OCI-LY3 (cell line): Measurements from ENCODE around the gene LARGE2.
A peak's percentile ranks its signal among the peaks of the same experiment; 100 is the strongest.

ENCODE experiments used
- H2AFZ ChIP-seq: fragments of 200-600, 300-600 bp; shearing (Covaris generic); 2 replicates; pipeline ENCODE4 v1.6.0; 2014; ENCODE audit warnings: antibody characterized with exemption, low read depth, low read length
- H3K27ac ChIP-seq: fragments of 200-600, 300-600 bp; sonication (generic); 2 replicates; pipeline ENCODE4 v1.5.1; 2014; ENCODE audit warnings: mild to moderate bottlenecking, low read length, moderate library complexity, mixed read lengths
- H3K27me3 ChIP-seq: fragments of 200-600, 300-600 bp; sonication (generic); 2 replicates; pipeline ENCODE4 v1.6.1; 2014; ENCODE audit warnings: low read depth, low read length, mixed read lengths
- H3K36me3 ChIP-seq: fragments of 200-600, 300-600 bp; sonication (generic); replicated peaks from 2 replicates; pipeline ENCODE3; 2014; ENCODE audit warnings: low read depth, low read length, mixed read lengths
- H3K4me1 ChIP-seq: fragments of 300-600, 200-600 bp; sonication (generic); 2 replicates; pipeline ENCODE4 v1.6.1; 2014; ENCODE audit warnings: low read length, mixed read lengths
- H3K4me2 ChIP-seq: fragments of 200-600, 300-600 bp; sonication (generic); 2 replicates; pipeline ENCODE4 v1.6.1; 2014; ENCODE audit warnings: low read length, mixed read lengths
- H3K4me3 ChIP-seq: fragments of 300-600, 200-600 bp; sonication (generic); 2 replicates; pipeline ENCODE4 v1.5.1; 2014; ENCODE audit warnings: antibody characterized with exemption, mild to moderate bottlenecking, low read length, moderate library complexity
- H3K79me2 ChIP-seq: fragments of 300-600, 200-600 bp; shearing (Covaris generic); 2 replicates; pipeline ENCODE4 v1.6.1; 2014; ENCODE audit warnings: mild to moderate bottlenecking, low read length, mixed read lengths
- H3K9ac ChIP-seq: fragments of 300-600, 200-600 bp; shearing (Covaris generic); 2 replicates; pipeline ENCODE4 v1.6.0; 2014; ENCODE audit warnings: mild to moderate bottlenecking, low read length, moderate library complexity
- H3K9me3 ChIP-seq: fragments of 200-600, 300-600 bp; shearing (Covaris generic); 2 replicates; pipeline ENCODE4 v1.6.1; 2014; ENCODE audit warnings: low read length, mixed read lengths; ENCODE audit not compliant: insufficient read depth
- H4K20me1 ChIP-seq: fragments of 200-600, 300-600 bp; sonication (generic); 2 replicates; pipeline ENCODE4 v1.6.1; 2016; ENCODE audit warnings: low read length, mixed read lengths; ENCODE audit not compliant: insufficient read depth
- EZH2phosphoT487 ChIP-seq: fragments of 200-600 bp; shearing (Covaris generic); IDR thresholded peaks from 2 replicates; pipeline ENCODE4 v1.6.1; 2018; ENCODE audit warnings: antibody characterized with exemption, mixed run types, low read depth
- TF ChIP-seq, protein P1 (sequence below): fragments of 200-600, 300-600 bp; sonication (generic); IDR thresholded peaks from 2 replicates; pipeline ENCODE4 v1.5.1; 2014; ENCODE audit warnings: antibody characterized with exemption, low read length, low read depth

Gene LARGE2

DNA sequence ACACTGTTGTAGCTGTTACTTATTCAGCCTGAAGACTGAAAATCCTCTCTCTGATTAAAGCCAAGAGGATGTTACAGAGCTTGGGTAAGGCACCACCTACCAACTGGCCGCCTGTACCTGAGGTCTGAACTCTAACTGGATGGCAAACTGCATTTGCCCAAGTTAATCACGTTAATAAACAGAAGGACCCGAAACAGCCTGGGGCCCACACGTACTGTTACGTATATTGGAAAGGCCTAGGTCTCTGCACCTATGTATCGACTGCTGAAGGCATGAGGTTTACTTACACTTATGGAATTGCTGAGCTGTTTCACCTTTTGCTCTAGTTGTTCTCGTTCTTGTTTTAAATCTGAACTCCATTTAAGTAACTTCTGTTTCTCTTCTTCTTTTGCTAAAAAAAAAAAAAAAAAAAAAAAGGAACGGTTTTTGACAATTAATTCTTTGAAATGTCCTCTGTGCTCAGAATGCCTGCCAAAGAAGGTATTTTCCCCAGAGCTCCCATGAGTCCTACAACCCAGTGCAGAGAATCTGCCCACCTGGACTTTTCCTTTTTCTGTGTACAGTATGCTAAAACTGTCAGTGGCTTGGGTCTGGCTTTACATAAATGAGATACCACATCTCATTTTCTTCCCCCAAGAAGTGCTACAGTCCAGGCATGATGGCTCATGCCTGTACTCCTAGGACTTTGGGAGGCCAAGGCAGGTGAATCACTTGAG, 13.1 kb downstream of the LARGE2 start:
- Histone ChIP-seq H3K4me1 (peaks cover 93% of the 10 kb centered on the region), H3K4me2 (peak overlapping the region; percentile 77), H3K4me3 (peak overlapping the region; percentile 46), H3K27ac (peak overlapping the region; percentile 96), H3K9me3 (no peaks in the 10 kb centered on the region), H2AFZ (no peak overlapping the region), H3K9ac (peak overlapping the region; percentile 61; the same call in 1 of the 2 replicates), H3K27me3 (no peaks in the 10 kb centered on the region), H4K20me1 (no peaks in the 10 kb centered on the region), H3K79me2 (peaks cover 22% of the 10 kb centered on the region), H3K36me3 (peaks cover 29% of the 10 kb centered on the region)
- TF ChIP-seq, protein P1, sequence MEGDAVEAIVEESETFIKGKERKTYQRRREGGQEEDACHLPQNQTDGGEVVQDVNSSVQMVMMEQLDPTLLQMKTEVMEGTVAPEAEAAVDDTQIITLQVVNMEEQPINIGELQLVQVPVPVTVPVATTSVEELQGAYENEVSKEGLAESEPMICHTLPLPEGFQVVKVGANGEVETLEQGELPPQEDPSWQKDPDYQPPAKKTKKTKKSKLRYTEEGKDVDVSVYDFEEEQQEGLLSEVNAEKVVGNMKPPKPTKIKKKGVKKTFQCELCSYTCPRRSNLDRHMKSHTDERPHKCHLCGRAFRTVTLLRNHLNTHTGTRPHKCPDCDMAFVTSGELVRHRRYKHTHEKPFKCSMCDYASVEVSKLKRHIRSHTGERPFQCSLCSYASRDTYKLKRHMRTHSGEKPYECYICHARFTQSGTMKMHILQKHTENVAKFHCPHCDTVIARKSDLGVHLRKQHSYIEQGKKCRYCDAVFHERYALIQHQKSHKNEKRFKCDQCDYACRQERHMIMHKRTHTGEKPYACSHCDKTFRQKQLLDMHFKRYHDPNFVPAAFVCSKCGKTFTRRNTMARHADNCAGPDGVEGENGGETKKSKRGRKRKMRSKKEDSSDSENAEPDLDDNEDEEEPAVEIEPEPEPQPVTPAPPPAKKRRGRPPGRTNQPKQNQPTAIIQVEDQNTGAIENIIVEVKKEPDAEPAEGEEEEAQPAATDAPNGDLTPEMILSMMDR, result no peak
- TF ChIP-seq EZH2phosphoT487, result no peak

DNA sequence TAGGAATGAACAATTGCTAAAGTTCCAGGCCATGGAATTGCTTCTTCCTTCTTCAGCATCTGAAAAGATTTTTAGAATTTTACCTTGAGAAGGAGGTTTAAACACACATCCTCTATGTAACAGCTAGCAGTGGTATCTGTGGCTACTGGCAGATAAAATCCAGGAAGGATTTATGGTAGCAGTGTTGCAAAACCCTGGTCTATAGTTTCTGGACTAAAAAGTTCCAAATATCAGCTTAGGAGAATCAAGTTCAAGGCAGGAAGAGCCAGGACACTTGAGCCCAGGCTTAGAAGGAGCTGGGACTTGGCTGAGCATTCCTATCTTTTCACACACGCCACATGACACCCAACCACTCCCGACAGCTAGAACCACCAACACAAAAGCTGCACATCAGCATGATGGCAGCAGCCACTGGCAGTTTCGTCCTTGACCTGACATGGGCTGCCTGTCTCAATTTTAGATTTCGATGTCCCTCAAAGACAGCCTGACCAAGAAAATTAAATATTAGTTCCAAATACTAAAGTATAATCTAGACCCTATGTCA, 14.1 kb downstream of the LARGE2 start:
- H3K79me2 ChIP-seq, result peaks cover 15% of the 10 kb centered on the region
- peak overlapping the region; percentile 9; the same call in 1 of the 2 replicates for H3K4me2 ChIP-seq
- no peaks in the 10 kb centered on the region for H3K9me3 ChIP-seq
- peak overlapping the region; percentile 96 for H3K27ac ChIP-seq
- H4K20me1 ChIP-seq, result no peaks in the 10 kb centered on the region
- peaks cover 93% of the 10 kb centered on the region for H3K4me1 ChIP-seq
- TF ChIP-seq EZH2phosphoT487, result no peak
- TF ChIP-seq, protein P1, result no peak
- peaks cover 30% of the 10 kb centered on the region for H3K36me3 ChIP-seq
- H3K4me3 ChIP-seq, result no peak overlapping the region
- no peak overlapping the region for H3K9ac ChIP-seq
- H2AFZ ChIP-seq, result no peak overlapping the region
- H3K27me3 ChIP-seq, result no peaks in the 10 kb centered on the region

DNA sequence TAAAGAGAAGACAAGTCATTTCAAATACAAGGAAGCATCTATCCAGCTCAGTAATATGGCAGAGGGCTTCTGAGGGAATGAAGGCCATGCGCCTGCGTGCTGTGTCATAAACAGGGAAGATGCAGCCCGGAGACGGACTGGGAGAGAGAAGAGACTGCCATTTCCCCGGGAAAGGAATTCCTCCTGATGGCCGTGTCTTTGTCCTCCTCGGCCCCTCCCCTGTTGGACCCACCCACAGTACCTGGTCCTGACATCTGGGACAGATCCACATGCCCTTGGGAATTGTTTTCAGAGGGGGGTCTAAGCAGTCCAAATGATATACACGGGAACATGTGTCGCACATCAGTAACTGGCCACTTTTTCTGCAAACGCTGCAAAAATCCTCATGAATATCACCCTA, 15.5 kb downstream of the LARGE2 start:
- H2AFZ ChIP-seq, result no peak overlapping the region
- H4K20me1 ChIP-seq, result no peaks in the 10 kb centered on the region
- H3K36me3 ChIP-seq, result peaks cover 26% of the 10 kb centered on the region
- H3K27ac ChIP-seq, result no peak overlapping the region
- H3K4me3 ChIP-seq, result peak overlapping the region; percentile 49
- H3K27me3 ChIP-seq, result no peaks in the 10 kb centered on the region
- no peak overlapping the region for H3K9ac ChIP-seq
- H3K4me2 ChIP-seq, result peak overlapping the region; percentile 71
- H3K4me1 ChIP-seq, result peaks cover 92% of the 10 kb centered on the region
- peaks cover 2% of the 10 kb centered on the region; the same call in 1 of the 2 replicates for H3K79me2 ChIP-seq
- no peak for TF ChIP-seq EZH2phosphoT487
- no peaks in the 10 kb centered on the region for H3K9me3 ChIP-seq

DNA sequence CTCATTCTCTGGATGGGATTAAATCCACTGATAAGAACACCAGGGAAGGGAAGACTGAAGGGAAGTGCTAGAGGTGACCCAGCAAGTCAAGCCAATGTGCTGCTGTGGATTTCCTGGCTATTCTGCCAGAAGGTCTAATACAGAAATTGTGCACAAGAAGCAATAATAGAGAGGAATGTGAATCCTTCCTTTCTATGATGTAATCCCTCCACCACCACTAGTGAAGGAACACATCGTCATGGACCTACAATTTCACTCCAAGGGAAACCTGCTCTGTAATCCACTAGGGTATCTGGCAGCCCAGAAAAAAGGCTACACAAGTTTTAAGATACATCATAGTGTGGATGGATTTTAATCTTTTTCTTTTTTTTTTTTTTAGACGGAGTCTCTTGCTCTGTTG, 17.4 kb downstream of the LARGE2 start:
- no peaks in the 10 kb centered on the region for H3K9me3 ChIP-seq
- H2AFZ ChIP-seq, result no peak overlapping the region
- no peaks in the 10 kb centered on the region for H4K20me1 ChIP-seq
- peaks cover 17% of the 10 kb centered on the region for H3K36me3 ChIP-seq
- H3K4me1 ChIP-seq, result peaks cover 74% of the 10 kb centered on the region
- no peaks in the 10 kb centered on the region for H3K79me2 ChIP-seq
- H3K9ac ChIP-seq, result no peak overlapping the region
- no peaks in the 10 kb centered on the region for H3K27me3 ChIP-seq
- TF ChIP-seq, protein P1, result no peak
- no peak for TF ChIP-seq EZH2phosphoT487
- no peak overlapping the region for H3K4me3 ChIP-seq
- no peak overlapping the region for H3K4me2 ChIP-seq
- H3K27ac ChIP-seq, result peak overlapping the region; percentile 17; the same call in 1 of the 2 replicates
